Measurements from ENCODE around the gene ARHGAP8. TPM values are rescaled to one million over a fixed set of nuclear protein-coding genes. Genes with fewer than 3 reads are reported as not detected.

The ARHGAP8 gene
- polyA plus RNA-seq, 3 donors = 0.03 TPM; not detected in 2

DNA sequence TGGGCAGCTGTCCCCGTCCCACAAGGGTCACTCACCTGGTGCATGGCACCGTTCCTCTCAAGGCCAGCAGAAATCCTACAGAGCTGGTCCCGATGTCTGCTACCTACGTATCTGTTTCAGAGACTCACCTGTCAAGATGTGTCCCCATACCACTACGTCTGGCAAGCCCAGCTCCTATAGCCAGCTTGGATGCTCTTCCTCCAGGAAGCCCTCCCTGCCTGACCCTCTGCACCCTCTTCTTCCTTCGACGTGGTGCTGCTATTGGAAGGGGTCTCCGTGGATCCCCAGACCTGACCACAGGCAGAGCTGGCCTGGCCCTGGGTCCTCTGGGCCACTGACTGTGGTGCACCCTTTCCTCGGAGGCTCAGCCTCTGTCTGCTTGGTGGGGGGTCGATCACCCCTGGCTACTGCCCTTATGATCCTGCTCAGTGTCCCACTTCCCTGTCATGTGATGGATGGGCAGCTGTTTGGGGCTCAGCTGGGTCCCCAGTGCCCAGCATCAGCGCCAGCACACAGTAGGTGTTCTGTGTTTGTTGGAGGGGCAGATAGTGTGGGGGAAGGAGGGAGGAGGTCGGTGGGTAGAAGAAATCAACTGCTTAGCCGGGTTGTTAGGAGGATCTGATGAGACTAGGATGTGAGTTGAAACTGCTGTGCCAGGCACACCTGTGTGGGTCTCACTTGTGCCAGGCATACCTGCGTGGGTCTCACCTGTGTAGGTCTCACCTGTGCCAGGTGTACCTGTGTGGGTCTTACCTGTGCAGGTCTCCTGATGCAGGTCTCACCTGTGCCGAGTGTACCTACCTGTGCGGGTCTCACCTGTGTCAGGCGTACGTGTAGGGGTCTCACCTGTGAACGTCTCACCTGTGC lies 21.7 kb upstream of the ARHGAP8 start:
- Histone ChIP-seq H2AFZ (ENCODE audit: insufficient read depth, low read depth, low read length, poor library complexity, severe bottlenecking) (no peak overlapping the region), H3K27ac (ENCODE audit: low read depth in 1 of 2, low read length in 2 of 2) (no peak overlapping the region), H3K4me2 (replicated peaks; ENCODE audit: extremely low read depth, low read length, poor library complexity, severe bottlenecking) (no peak overlapping the region), H3K4me3 (replicated peaks in 1 of 3; ENCODE audit: low read depth in 2 of 3, low read length in 3 of 3) (no peak overlapping the region), H3K9ac (ENCODE audit: insufficient read depth, low read length, poor library complexity, severe bottlenecking) (no peak overlapping the region), H3K9me3 (replicated peaks in 1 of 2; ENCODE audit: control insufficient read depth in 1 of 2, insufficient read depth in 1 of 2, low read length in 2 of 2) (no peaks in the 10 kb centered on the region), H4K20me1 (ENCODE audit: insufficient read depth, low read length) (no peaks in the 10 kb centered on the region), H3K36me3 (replicated peaks in 1 of 2; ENCODE audit: control insufficient read depth in 1 of 2, insufficient read depth in 2 of 2, low read length in 2 of 2) (no peaks in the 10 kb centered on the region), H3K4me1 (ENCODE audit: control insufficient read depth in 1 of 2, insufficient read depth in 2 of 2, low read length in 2 of 2) (peaks cover 14 to 15% of the 10 kb centered on the region in 2 donors), H3K79me2 (ENCODE audit: insufficient read depth, low read length) (no peaks in the 10 kb centered on the region), H3K27me3 (ENCODE audit: control insufficient read depth in 2 of 2, insufficient read depth in 2 of 2, low read length in 2 of 2) (peaks cover 0 to 9% of the 10 kb centered on the region in 2 donors)
- TF ChIP-seq, protein P1, sequence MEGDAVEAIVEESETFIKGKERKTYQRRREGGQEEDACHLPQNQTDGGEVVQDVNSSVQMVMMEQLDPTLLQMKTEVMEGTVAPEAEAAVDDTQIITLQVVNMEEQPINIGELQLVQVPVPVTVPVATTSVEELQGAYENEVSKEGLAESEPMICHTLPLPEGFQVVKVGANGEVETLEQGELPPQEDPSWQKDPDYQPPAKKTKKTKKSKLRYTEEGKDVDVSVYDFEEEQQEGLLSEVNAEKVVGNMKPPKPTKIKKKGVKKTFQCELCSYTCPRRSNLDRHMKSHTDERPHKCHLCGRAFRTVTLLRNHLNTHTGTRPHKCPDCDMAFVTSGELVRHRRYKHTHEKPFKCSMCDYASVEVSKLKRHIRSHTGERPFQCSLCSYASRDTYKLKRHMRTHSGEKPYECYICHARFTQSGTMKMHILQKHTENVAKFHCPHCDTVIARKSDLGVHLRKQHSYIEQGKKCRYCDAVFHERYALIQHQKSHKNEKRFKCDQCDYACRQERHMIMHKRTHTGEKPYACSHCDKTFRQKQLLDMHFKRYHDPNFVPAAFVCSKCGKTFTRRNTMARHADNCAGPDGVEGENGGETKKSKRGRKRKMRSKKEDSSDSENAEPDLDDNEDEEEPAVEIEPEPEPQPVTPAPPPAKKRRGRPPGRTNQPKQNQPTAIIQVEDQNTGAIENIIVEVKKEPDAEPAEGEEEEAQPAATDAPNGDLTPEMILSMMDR (IDR thresholded peaks at IDR 0.05) = no peak
- peaks cover 3 to 22% (median 12%) of the 10 kb centered on the region in 3 donors for H3K27me3 Mint-ChIP-seq (ENCODE audit: low read depth in 3 of 3)
- H3K36me3 Mint-ChIP-seq = no peaks in the 10 kb centered on the region
- peaks cover 0 to 3% (median 0%) of the 10 kb centered on the region in 7 donors for H3K9me3 Mint-ChIP-seq
- no peak for DNase-seq
- peaks cover 10% of the 10 kb centered on the region for H3K4me1 Mint-ChIP-seq
- intact Hi-C loops (cut with micrococcal nuclease) = no loop called here
- no peak overlapping the region for H3K27ac Mint-ChIP-seq
- WGBS (ENCODE audit: insufficient coverage) = 88% methylated on average over 16 of the region's 19 CpGs
- H3K4me3 Mint-ChIP-seq = peak overlapping the region in 1 of 2 donors; percentile 48

DNA sequence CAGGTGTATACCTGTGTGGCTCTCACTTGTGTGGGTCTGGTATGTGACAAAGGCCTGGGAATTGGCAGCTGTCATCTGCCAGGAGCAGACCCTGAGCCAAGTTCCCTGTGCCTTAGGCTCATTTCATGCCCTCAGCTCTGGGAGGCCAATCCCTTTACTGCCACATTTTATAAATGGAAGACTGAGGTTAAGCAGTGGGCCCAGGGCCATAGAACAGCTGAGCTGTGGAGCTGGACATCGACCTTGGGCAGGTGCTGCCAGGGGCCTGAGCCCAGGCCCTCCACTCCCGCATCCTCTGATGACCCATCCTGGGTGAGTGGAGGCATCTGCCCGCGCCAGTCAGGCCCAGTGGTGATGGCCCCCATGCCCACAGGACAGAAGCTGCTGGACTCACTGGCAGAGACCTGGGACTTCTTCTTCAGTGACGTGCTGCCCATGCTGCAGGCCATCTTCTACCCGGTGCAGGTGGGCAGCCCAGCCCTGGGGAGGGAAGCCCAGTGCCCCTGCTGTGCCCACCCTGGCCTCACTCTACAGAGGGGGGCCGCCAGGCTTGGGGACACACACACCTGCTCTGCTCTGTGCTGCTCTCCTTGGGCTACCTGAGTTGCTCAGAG lies 20.9 kb upstream of the ARHGAP8 start:
- Mint-ChIP-seq H3K9me3 (peaks cover 0 to 3% (median 0%) of the 10 kb centered on the region in 7 donors), H3K27ac (no peak overlapping the region), H3K27me3 (ENCODE audit: low read depth in 3 of 3) (peaks cover 3 to 22% (median 12%) of the 10 kb centered on the region in 3 donors), H3K36me3 (no peaks in the 10 kb centered on the region), H3K4me1 (peaks cover 10% of the 10 kb centered on the region), H3K4me3 (no peak overlapping the region)
- no peak overlapping the region for H3K4me3 ChIP-seq (replicated peaks in 1 of 3; ENCODE audit: low read depth in 2 of 3, low read length in 3 of 3)
- H3K4me2 ChIP-seq (replicated peaks; ENCODE audit: extremely low read depth, low read length, poor library complexity, severe bottlenecking) = no peak overlapping the region
- no peak overlapping the region for H3K27ac ChIP-seq (ENCODE audit: low read depth in 1 of 2, low read length in 2 of 2)
- peaks cover 0 to 9% of the 10 kb centered on the region in 2 donors for H3K27me3 ChIP-seq (ENCODE audit: control insufficient read depth in 2 of 2, insufficient read depth in 2 of 2, low read length in 2 of 2)
- no peaks in the 10 kb centered on the region for H3K79me2 ChIP-seq (ENCODE audit: insufficient read depth, low read length)
- H3K36me3 ChIP-seq (replicated peaks in 1 of 2; ENCODE audit: control insufficient read depth in 1 of 2, insufficient read depth in 2 of 2, low read length in 2 of 2) = no peaks in the 10 kb centered on the region
- no peaks in the 10 kb centered on the region for H4K20me1 ChIP-seq (ENCODE audit: insufficient read depth, low read length)
- no peak overlapping the region for H2AFZ ChIP-seq (ENCODE audit: insufficient read depth, low read depth, low read length, poor library complexity, severe bottlenecking)
- intact Hi-C loops (cut with micrococcal nuclease) = no loop called here
- 93% methylated on average over 7 of the region's 7 CpGs for WGBS (ENCODE audit: insufficient coverage)
- no peaks in the 10 kb centered on the region for H3K9me3 ChIP-seq (replicated peaks in 1 of 2; ENCODE audit: control insufficient read depth in 1 of 2, insufficient read depth in 1 of 2, low read length in 2 of 2)
- H3K4me1 ChIP-seq (ENCODE audit: control insufficient read depth in 1 of 2, insufficient read depth in 2 of 2, low read length in 2 of 2) = peaks cover 14 to 15% of the 10 kb centered on the region in 2 donors
- no peak for DNase-seq
- TF ChIP-seq, protein P1 (IDR thresholded peaks at IDR 0.05) = no peak
- H3K9ac ChIP-seq (ENCODE audit: insufficient read depth, low read length, poor library complexity, severe bottlenecking) = no peak overlapping the region

Measured in CD14-positive monocyte (primary cell).